IPS-NIHi11 (cell line): ENCODE measurements around the gene ZNF276.
"Not testable (repeated sequence)": the region's sequence is repeated elsewhere in the genome, so short reads cannot be mapped to it uniquely, and the experiment has no call there.

ENCODE experiments used
- DNase-seq: peaks from one replicate; pipeline ENCODE4 v3.0.0; 2012; ENCODE audit warnings: mixed read lengths, low spot score

Gene ZNF276

GRCh38 chr16:89738538-89739317 lies 17.4 kb downstream of the ZNF276 start:
- DNase-seq: no peak

- no peak for DNase-seq
Measured at GRCh38 chr16:89739383-89739782, 18.0 kb downstream of the ZNF276 start.

GRCh38 chr16:89741342-89742014 lies 20.1 kb downstream of the ZNF276 start:
- DNase-seq: no peak

GRCh38 chr16:89742948-89743347 lies 21.6 kb downstream of the ZNF276 start:
- DNase-seq: no peak

- no peak for DNase-seq
Measured at GRCh38 chr16:89744813-89745212, 23.5 kb downstream of the ZNF276 start.

- no peak for DNase-seq
Measured at GRCh38 chr16:89746043-89746442, 24.7 kb downstream of the ZNF276 start.

- no peak for DNase-seq
Measured at GRCh38 chr16:89748076-89748475, 26.7 kb downstream of the ZNF276 start.

GRCh38 chr16:89748921-89749320 lies 27.6 kb downstream of the ZNF276 start:
- no peak for DNase-seq

- no peak for DNase-seq
Measured at GRCh38 chr16:89749637-89750036, 28.3 kb downstream of the ZNF276 start.

- no peak for DNase-seq
Measured at GRCh38 chr16:89759746-89760340, 38.5 kb downstream of the ZNF276 start.

- no peak for DNase-seq
Measured at GRCh38 chr16:89761304-89761922, 40.1 kb downstream of the ZNF276 start.

GRCh38 chr16:89764711-89765201 lies 43.4 kb downstream of the ZNF276 start:
- no peak for DNase-seq

- no peak for DNase-seq
Measured at GRCh38 chr16:89765292-89765830, 44.0 kb downstream of the ZNF276 start.

- DNase-seq: no peak
Measured at GRCh38 chr16:89770367-89770766, 49.0 kb downstream of the ZNF276 start.

GRCh38 chr16:89775223-89775622 lies 53.9 kb downstream of the ZNF276 start:
- DNase-seq: no peak

- not testable (repeated sequence) for DNase-seq
Measured at GRCh38 chr16:89778211-89778610, 56.9 kb downstream of the ZNF276 start.

GRCh38 chr16:89779231-89779908 lies 58.0 kb downstream of the ZNF276 start:
- DNase-seq: no peak

- no peak for DNase-seq
Measured at GRCh38 chr16:89779909-89780305, 58.6 kb downstream of the ZNF276 start.

GRCh38 chr16:89782489-89782888 lies 61.2 kb downstream of the ZNF276 start:
- no peak for DNase-seq

GRCh38 chr16:89783952-89784351 lies 62.6 kb downstream of the ZNF276 start:
- not testable (repeated sequence) for DNase-seq

- DNase-seq: no peak
Measured at GRCh38 chr16:89784406-89784805, 63.1 kb downstream of the ZNF276 start.
